Stimulated activated CD8-positive, alpha-beta memory T cell treated with anti-CD3 and anti-CD28 coated beads, Interleukin-12 subunit alpha, Interleukin-12 subunit beta, amount 100 ng/mL, for 1 hour (primary cell): Measurements from ENCODE around the gene HCFC1R1.

ENCODE experiments used
- DNase-seq: peaks from one replicate; pipeline ENCODE4 v3.0.0-alpha.2; 2020; ENCODE audit warnings: low read depth

Gene HCFC1R1

DNA sequence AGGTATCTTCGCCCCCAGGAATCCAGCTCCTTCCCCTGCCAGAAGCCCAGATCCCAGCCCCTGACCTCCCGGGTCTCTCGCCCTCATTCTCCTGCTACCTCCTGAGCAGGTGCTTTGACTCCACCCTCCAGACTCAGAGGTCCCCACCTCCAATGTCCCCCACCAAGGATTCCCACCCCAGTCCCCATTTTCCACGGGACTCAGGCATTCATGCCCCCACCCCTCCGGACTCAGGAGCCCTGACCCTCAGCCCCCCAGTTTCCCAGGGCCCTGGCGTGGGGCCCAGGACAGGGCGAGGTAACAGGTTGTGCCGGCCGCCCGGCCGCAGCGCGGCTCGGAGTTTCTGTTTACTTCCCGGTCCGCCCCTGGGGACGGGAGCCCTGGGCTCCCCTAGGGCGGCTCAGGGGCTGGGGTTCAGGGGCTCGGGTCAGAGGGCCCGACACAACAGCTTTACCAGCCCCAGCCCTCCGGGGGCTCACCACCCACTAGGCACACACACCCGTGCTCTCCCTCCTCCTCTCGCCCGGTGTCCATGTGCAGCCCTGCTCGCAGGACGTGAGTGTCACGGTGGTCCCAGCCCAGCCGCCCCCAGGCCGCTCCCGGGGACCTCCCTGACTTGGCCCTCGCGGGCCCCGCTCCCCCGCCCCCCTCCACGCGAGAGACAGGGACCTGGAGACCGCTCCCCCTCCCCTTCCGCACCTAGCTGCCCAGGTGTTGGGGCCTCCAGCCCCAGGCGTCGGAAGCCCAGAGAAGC is 12.4 kb upstream of the HCFC1R1 start:
- no peak for DNase-seq

DNA sequence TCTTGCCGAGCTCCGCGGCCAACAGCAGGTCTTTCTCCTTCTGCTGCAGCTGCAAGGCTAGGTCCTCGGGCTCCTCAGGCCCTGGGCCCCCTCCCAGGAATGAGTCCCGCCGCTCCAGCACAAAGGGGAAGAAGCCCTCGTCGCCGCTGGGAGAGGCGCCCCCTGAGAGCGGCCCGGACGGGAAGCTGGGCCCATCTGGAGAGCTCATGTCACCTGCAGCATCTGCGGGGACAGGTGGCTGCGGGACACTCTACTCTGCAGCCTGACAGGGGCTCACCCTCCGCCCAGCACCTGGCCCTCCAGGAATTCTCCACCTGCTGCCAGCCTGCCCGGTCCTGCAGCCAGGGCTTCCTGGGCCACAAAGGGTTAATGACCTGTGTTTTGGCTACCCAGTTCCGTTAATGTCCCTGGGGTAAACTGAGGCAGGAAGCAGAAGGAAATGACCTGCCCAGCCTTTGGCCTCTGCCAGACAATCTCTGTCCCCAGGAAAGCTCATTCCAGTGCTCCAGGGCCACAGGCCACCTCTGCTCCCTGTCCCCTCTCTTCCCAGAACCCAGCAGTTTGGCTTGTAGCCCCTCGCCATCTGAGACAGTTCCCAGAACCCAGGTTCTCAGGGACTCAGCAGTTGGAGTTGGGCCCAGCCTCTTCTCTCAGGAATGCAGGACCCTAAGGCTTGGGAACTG is 11.7 kb upstream of the HCFC1R1 start:
- no peak for DNase-seq

DNA sequence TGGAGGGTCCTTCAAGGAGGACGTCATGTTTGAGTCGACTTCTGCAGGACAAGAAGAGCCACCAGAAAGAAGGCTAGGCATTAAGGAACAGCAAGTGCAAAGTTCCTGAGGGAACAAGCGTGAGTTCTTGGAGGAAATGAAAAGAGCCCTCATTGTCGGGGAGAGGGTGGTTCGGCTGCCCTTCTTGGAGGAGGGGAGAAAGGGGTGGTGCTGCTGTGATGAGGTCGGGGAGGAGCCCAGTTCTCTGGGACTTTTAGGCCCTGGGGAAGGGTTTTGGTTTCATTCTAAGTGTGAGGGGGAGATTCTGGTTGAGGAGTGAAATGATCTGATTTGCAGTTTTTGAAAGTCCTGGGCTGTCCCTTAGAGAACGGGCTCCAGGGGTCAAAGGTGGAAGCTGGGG is 8.9 kb upstream of the HCFC1R1 start:
- no peak for DNase-seq

DNA sequence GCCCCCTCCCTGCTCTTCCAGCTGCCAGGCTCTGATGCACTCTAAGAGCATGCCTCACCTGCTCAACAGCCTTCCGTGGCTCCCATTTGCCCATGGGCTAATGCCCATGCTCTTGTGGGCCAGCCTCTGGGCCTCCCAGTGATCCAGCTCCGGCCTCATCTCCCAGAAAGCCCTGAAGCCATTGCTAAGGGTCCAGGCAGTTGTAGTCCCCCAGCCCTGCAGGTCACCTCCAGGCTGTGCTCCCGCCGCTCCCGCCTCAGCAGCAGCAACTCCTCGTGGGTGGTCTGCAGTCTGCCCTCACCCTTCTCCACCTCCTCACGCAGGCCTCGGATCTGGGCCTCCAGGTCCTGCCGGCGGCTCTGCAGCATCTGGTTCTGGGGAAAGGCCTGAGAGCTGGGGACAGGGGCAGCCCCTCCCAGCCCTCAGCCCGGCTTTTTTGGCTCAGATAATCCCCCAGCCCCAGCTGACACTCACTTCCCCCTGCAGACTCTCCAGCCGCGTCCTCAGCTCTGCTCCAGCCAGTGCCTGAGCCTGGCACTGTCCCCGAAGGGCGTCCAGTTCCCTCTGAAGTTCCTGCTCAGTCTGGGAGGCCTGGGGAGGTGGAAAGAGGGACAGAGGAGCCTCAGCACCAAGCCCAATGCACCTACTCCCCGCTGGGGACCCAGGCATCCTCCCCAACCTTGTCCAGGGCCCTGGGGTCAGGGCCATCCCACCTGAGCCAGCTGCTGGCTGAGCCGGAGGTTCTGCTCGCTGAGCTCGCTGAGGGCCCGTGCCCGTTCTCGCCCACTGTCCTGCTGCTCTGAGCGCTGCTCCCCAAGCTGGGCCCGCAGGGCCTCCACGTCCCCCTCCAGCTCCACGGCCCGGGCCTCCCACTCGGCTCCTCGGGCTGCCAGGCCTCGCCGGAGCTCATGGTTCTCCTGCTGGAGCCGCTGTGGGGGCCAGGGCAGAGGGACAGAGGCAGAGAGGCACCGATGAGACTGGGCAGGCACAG is 6.8 kb upstream of the HCFC1R1 start:
- DNase-seq, result no peak

DNA sequence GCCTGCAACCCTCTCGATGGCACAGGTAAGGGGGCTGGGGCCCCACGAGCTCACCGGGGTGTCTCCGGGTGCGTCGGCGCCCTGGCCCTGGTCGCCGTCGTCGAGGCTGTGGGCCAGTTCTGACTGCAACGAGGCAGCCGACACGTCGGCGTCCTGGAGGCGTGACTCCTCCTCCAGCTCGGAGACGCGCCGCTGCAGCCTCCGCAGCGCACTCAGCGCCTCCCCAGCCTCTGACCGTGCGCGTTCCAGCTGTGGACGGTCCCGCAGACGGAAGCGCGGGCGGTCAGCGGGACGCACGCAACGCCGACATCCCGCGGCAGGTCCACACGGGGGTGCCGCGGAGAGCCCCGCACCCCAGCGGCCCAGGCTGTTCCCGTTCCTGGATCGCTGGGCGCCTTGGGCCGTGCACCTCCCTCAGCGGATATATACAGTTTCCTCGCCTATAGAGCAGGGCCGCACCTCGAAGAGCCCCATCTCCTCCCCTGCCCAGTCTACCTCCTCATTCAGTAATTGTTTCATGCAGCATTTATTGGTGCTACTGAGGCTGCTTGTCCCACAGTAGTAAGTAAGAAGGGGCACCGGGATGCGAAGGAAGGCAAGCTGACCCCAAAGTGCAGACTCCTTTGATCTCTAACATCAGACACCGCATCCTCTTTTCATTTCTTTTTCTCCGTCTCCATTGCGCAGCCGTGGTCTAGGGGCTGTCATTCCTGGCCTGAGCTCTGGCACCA is 5.9 kb upstream of the HCFC1R1 start:
- DNase-seq, result no peak

DNA sequence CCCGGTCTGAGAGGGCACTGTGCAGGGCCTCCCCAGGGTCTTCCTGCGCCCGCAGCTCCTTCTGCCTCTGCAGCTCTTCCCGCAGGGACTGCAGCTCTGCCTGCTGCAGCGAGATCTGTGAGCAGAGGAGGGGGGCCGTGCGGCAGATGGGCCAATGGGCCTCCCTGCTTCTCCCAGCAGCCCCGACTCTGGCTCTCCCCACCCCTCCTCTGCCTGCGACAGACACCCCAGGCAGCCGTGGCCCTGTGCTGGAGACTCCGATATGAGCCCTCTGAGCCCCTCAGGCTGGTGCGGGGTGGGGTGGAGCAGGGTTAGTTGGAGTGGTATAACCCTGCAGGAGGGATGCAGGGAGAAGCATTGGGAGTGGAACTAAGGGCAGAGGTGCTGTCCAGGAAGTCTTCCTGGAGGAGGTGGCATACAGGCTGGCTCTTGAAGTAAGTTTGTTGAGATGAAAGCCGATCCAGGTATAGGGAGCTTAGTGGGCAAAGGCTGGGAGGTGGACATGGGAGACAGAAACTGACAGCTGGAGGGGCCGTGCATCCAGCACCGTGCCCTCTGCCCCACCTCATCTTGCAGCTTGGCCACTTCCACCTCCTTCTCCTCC is 5.1 kb upstream of the HCFC1R1 start:
- DNase-seq, result no peak

DNA sequence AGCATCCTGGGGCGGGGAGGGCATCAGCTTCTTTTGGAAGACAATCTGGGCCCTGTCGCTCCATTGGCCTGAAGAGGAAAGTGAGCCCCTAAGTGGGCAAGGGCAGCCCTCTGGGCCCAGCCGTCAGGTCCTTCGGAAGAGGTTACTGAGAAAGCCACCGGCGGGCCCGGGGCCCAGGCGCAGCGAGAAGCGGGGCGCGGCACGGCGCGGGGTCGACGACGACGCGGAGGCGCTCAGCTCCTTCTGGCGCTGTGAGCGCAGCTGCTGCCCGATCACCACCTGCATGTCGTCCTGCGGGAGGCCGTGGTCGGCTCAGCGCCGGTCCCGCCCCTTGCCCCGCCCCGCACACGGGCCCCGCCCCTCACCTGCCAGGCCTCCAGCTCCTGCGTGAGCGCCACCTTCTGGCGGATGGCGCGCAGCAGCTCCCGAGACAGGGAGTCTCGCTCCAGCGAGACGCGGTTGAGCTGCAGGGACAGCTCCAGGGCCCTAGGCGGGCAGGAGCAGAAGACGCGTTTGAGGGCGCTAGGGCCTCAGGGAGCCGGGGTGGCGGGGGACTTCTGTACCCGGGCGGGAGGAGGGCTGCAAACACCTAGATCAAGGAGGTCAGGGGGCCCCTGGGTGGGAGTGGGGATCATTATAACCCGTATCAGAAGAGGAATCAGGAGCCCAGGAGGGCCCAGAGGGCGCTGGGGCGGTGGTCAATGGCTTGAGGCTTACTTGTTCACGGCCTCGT is 4.4 kb upstream of the HCFC1R1 start:
- peak; percentile 77 for DNase-seq

DNA sequence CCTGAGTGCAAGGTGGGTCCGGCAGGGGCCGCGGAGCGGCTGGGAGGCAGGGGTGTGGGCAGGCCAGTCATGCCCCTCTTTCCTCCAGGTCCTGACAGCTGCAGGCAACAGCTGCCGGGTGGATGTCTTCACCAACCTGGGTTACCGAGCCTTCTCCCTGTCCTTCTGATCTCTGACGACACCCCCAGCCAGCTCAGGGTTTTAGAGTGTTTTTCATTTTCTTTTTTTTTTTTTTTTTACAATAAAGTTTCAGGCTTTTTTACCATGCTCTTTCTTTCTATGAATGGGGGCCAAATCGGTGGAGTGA is 3.7 kb upstream of the HCFC1R1 start:
- no peak for DNase-seq

DNA sequence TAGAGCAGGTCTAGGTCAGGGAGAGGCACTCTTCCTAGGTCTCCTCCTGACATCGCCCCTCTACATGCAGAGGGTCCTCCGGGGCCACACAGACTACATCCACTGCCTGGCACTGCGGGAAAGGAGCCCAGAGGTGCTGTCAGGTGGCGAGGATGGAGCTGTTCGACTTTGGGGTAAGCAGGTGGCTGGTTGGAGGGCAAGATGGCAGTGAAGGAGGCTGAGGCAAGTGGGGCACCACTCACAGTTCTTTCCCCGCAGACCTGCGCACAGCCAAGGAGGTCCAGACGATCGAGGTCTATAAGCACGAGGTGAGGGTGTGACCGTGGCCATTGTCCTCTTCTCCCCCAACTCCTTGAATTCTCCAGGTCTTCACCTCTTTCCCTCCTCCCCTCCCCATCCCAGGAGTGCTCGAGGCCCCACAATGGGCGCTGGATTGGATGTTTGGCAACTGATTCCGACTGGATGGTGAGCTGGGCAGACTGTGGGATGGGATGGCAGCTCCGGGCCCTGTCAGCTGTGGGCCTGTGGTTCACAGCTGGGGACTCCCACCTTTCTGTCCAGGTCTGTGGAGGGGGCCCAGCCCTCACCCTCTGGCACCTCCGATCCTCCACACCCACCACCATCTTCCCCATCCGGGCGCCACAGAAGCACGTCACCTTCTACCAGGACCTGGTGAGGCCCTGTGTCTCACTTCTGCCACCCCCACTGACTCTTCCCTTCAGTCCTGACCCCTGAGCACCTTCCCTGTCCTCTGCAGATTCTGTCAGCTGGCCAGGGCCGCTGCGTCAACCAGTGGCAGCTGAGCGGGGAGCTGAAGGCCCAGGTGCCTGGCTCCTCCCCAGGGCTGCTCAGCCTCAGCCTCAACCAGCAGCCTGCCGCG is 3.1 kb upstream of the HCFC1R1 start:
- DNase-seq, result no peak

DNA sequence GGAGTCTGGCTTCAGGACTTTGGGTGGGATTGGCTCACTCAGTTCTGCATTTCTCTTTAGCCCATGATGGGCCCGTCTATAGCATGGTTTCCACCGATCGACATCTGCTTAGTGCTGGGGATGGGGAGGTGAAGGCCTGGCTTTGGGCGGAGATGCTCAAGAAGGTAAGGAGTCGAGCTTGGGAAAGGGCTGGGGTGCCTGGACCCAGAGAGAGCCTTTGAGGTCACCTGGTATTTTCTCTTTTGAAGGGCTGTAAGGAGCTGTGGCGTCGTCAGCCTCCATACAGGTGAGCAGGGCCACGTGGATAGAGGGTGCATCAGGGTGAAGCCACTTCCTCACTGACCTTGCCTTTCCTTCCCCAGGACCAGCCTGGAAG is 2.2 kb upstream of the HCFC1R1 start:
- no peak for DNase-seq

DNA sequence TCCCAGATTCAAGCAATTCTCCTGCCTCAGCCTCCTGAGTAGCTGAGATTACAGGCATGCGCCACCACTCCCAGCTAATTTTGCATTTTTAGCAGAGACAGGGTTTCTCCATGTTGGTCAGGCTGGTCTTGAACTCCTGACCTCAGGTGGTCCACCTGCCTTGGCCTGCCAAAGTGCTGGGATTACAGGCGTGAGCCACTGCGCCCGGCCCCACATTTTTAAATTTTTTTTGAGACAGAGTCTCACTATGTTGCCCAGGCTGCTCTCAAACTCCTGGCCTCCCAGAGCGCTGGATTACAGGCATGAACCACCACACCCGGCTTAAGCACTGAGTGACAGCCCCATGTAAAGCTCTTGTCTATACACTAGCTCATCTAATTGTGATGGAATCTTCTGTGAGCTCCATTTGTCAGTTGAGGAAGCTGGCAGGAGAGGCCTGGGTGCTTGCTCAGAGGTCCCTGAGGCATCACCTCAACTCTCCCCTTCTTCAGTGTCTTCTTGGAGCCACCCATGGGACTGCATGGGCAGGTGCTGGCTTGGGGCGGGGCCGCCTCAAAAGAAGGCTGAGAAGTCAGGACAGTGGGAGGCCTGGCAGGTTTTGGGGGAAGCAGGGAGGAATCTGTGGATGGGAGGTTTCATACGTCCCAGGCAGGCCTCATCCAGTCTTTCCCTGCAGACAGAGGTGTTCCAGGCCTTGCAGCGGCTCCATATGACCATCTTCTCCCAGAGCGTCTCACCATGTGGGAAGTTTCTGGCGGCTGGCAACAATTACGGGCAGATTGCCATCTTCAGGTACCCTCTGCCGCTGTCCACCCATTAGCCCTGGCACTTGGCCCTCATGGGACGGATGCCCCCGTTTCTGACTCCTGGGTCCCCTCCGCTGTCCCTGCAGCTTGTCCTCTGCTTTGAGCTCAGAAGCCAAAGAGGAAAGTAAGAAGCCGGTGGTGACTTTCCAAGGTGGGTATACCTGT is 1.6 kb upstream of the HCFC1R1 start:
- no peak for DNase-seq

DNA sequence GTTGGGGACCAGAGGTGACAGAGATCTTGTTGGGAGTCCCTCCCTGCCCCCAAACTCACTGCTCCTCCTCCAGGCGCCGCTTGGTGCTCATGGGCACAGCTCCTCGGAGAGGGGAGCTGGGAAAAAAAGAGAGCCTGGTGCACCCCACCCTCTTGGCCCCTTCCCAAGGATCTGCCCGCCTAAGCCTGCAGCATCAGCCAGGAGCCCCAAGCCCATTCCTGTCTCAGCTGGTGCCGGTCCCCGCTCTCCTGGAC is 400 bp downstream of the HCFC1R1 start:
- DNase-seq, result no peak

DNA sequence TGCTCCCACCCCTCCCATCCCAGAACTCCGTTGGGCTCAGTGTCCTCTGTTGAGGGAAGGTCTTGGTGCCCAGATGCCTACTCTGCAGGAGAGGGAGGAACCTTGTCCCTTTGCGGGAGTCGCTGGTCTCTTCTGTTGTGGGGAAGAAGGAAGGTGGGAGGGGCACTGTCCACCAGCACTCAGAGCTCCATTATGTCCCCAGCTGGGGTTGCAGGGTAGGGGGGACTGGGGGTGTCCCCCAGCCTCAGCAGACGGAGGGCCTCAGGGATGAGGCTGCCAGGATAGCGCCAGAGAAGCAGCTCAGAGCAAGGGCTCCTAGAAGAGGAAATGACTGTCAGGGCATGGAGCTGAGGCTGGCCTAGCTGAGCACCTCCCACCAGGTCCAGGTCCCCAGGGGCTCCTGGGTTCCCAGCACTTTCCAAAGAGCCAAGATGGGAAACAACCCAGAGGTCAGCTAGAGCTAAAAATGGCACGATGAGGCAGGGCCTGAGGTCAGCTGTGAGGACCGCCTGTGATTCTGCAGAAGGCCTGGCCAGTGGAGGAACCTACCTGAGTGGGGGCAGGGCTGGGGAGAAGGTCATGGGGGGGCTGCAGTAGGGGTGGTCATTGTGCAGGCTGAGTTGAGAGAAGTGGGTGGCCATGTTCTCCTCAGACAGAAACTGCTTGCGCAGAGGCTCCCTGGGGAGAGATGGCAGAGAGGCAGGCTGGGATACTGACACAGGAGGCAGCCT is 893 bp downstream of the HCFC1R1 start:
- no peak for DNase-seq

DNA sequence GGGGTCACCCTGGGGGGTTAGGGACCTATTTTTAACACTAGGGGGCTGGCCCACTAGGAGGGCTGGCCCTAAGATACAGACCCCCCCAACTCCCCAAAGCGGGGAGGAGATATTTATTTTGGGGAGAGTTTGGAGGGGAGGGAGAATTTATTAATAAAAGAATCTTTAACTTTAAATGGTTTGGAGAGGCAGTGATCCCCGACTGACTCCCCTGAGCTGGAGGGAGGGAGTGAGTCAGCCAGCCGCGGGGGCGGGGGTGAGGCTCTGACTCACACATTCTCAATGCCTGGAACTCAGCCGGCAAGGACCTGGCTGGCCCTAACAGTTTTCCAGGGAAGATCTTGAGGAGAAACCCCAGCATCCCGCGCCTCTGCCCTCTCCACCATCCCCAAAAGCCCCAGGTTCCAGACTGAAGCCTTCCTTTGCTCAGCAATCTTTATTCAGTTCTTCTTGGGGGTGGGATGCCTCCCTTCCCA is 1.5 kb downstream of the HCFC1R1 start:
- DNase-seq, result peak; percentile 86

DNA sequence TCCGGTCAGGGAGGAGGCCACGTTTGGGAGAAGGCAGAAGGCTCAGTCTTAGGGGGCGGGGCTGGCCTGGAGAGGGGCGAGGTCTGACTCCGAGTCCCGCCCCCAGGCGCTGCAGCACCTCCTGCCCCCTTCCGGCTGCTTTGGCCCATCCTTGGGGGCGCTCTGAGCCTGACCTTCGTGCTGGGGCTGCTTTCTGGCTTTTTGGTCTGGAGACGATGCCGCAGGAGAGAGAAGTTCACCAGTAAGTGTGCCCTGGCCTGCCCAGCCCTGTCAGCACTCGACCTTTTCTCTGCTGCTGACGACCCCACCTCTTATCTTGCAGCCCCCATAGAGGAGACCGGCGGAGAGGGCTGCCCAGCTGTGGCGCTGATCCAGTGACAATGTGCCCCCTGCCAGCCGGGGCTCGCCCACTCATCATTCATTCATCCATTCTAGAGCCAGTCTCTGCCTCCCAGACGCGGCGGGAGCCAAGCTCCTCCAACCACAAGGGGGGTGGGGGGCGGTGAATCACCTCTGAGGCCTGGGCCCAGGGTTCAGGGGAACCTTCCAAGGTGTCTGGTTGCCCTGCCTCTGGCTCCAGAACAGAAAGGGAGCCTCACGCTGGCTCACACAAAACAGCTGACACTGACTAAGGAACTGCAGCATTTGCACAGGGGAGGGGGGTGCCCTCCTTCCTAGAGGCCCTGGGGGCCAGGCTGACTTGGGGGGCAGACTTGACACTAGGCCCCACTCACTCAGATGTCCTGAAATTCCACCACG is 2.1 kb downstream of the HCFC1R1 start:
- peak; percentile 62 for DNase-seq

DNA sequence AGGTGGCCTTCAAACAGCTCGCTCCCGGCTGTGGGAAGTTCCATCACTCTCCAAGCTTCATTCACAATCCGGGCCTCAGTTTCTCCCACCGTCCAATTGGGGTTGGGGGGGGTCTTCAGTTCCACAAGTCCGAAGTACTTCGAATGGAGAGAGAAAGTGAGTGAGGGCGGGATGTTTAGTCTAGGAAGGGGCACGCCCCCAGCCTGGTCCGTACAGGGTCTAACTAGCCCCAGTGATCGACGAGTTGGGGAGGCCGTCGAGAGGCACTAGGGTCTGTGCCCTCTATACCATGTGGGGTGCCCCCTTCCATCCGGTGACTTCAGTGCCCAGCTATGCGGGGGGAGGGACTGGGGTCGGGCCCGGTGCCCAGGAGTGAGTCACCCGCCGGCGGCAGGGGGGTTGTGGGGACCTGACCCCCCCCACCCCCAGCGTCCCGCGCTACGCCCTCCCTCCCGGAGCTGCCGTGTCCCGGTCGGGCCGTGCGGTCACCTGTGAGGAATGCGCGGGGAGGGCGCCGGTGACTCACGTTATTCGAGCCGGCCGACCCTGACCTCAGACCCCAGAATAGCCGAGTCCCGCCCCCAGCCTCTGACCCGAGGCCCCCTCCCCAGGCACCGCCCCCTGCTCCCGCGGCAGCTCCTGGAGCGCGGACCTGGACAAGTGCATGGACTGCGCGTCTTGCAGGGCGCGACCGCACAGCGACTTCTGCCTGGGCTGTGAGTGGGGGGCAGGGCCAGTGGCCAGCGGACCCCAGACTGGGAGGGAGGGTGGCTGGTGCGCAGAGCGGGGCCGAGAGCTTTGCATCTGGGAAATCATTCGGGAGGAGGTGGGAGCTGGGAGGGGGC is 2.9 kb downstream of the HCFC1R1 start:
- DNase-seq, result peak; percentile 52

DNA sequence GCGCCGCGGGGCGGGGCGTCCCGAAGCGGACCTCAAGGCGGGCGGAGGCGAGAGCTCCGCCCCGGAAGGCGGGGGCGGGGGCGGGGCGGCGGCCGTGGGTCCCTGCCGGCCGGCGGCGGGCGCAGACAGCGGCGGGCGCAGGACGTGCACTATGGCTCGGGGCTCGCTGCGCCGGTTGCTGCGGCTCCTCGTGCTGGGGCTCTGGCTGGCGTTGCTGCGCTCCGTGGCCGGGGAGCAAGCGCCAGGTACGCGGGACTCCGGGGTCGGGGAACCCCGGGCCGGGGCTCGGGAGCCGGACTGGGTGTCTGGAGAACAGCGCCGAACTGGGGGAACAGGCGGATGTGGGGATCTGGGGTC is 3.5 kb downstream of the HCFC1R1 start, which contains the start of gene TNFRSF12A:
Gene TNFRSF12A (plus strand): TSS at position 122 of the 357 bp plus-strand sequence. CDS start 30 bp downstream, at position 152.
- DNase-seq, result peak; percentile 50
